Measurements from ENCODE around the gene AMDHD1. TPM values are rescaled to one million over a fixed set of nuclear protein-coding genes. Genes with fewer than 3 reads are reported as not detected.

The AMDHD1 gene
- total RNA-seq, 4 donors from 2014 or later, result 0.98 to 3.2 (median 1.3) TPM; not detected in 1

GRCh38 chr12:95953000-95953399 lies 9.9 kb downstream of the AMDHD1 start:
- no peak for TF ChIP-seq CTCF (IDR thresholded peaks at IDR 0.05; ENCODE audit: low read depth)

- no peak for TF ChIP-seq CTCF (IDR thresholded peaks at IDR 0.05; ENCODE audit: low read depth)
Measured at GRCh38 chr12:95955549-95956159, 12.5 kb downstream of the AMDHD1 start.

- no peak for TF ChIP-seq CTCF (IDR thresholded peaks at IDR 0.05; ENCODE audit: low read depth)
Measured at GRCh38 chr12:95956557-95957145, 13.5 kb downstream of the AMDHD1 start.

- no peak for TF ChIP-seq CTCF (IDR thresholded peaks at IDR 0.05; ENCODE audit: low read depth)
Measured at GRCh38 chr12:95959107-95959506, 16.0 kb downstream of the AMDHD1 start.

- no peak for TF ChIP-seq CTCF (IDR thresholded peaks at IDR 0.05; ENCODE audit: low read depth)
Measured at GRCh38 chr12:95960241-95960640, 17.1 kb downstream of the AMDHD1 start.

GRCh38 chr12:95962222-95962621 lies 19.1 kb downstream of the AMDHD1 start:
- no peak for TF ChIP-seq CTCF (IDR thresholded peaks at IDR 0.05; ENCODE audit: low read depth)

- no peak for TF ChIP-seq CTCF (IDR thresholded peaks at IDR 0.05; ENCODE audit: low read depth)
Measured at GRCh38 chr12:95963096-95963495, 20.0 kb downstream of the AMDHD1 start.

Measured in subcutaneous adipose tissue (tissue), 4 donors.